Sigmoid colon (tissue), 7 donors: ENCODE data around the gene HLTF. TPM values are rescaled to one million over a fixed set of nuclear protein-coding genes. Genes with fewer than 3 reads are reported as not detected.

Experiments
- DNase-seq: peaks from one replicate; pipeline ENCODE4 v3.0.0-alpha.2; 2019
- H3K27ac ChIP-seq, 4 donors: fragments of 200-600 bp; sonication (generic); one replicate each; pipeline ENCODE4 v1.5.1; 2016 to 2019; ENCODE audit warnings: mild to moderate bottlenecking in 1 of 4
- H3K27me3 ChIP-seq, 3 donors: fragments of 200-600 bp; sonication (generic); one replicate each; pipeline ENCODE4 v1.5.1; 2019; ENCODE audit warnings: mild to moderate bottlenecking in 1 of 3
- H3K36me3 ChIP-seq, 4 donors: fragments of 200-600 bp; sonication (generic); one replicate each; pipeline ENCODE4 v1.5.1; 2016 to 2019
- H3K4me1 ChIP-seq, 4 donors: fragments of 200-600 bp; sonication (generic); one replicate each; pipeline ENCODE4 v1.5.1; 2017 to 2019
- H3K4me3 ChIP-seq, 4 donors: fragments of 200-600 bp; sonication (generic); one replicate each; pipeline ENCODE4 v1.5.1; 2017 to 2019; ENCODE audit warnings: mild to moderate bottlenecking in 2 of 4, moderate library complexity in 1 of 4
- H3K9me3 ChIP-seq, 4 donors: fragments of 200-600 bp in 3 of 4; sonication (generic) in 3 of 4; one replicate each; pipeline versions ENCODE4 v1.5.1 to v1.6.1; 2013 to 2019
- EP300 ChIP-seq, 4 donors: sonication (generic); formaldehyde crosslinking; IDR thresholded peaks; one replicate each; pipeline ENCODE4 v1.6.1; 2017; ENCODE audit warnings: antibody characterized with exemption in 4 of 4
- POLR2A ChIP-seq, 2 donors: fragments of 450-650 bp; IDR thresholded peaks; one replicate each; pipeline ENCODE4 v1.6.1; 2016; ENCODE audit warnings: antibody characterized with exemption in 2 of 2, mild to moderate bottlenecking in 2 of 2, moderate library complexity in 2 of 2
- POLR2AphosphoS5 ChIP-seq, 4 donors: sonication (generic); formaldehyde crosslinking; IDR thresholded peaks; one replicate each; pipeline ENCODE4 v1.6.1; 2017; ENCODE audit warnings: antibody characterized with exemption in 4 of 4
- WGBS, 2 donors: extraction: QIAGEN DNeasy Blood & Tissue Kit; methylation state at CpG; one replicate each; pipeline ENCODE4 v1.1.7; 2013; 5-methylcytosine and 5-hydroxymethylcytosine counted together
- intact Hi-C: fragments of 100-400 bp; cut with DNase I; formaldehyde crosslinking; loops from one replicate; pipeline ENCODE4 v1.15.1; 2023
- polyA plus RNA-seq, 3 donors: library from polyadenylated mRNA; stranded (reverse); fragments of 200-250 nt; gene quantifications; one replicate each; pipeline ENCODE4 v1.2.3, GENCODE V29; 2013
- total RNA-seq, 4 donors: library from RNA; depleted of rRNA; stranded (reverse); fragments of >200 nt; gene quantifications; one replicate each; pipeline ENCODE4 v1.1.0, GENCODE V29; 2016
- TF ChIP-seq, protein P1 (sequence below), 4 experiments: fragments of 450-650 bp in 3 of 4; fragments of 200-600 bp in 1 of 4; IDR thresholded peaks; one replicate each; pipeline ENCODE4 v1.5.1; 2016 to 2019; ENCODE audit warnings: antibody characterized with exemption in 4 of 4, mild to moderate bottlenecking in 3 of 4, moderate library complexity in 2 of 4
- donor health status: healthy with polysubstance abuse.
- donor health status: Bipolar disorder and iron deficiency.
- donor health status: healthy.

HLTF gene
- total and polyA plus RNA-seq, 7 donors = 1.8 to 43.9 (median 24.4) TPM

DNA sequence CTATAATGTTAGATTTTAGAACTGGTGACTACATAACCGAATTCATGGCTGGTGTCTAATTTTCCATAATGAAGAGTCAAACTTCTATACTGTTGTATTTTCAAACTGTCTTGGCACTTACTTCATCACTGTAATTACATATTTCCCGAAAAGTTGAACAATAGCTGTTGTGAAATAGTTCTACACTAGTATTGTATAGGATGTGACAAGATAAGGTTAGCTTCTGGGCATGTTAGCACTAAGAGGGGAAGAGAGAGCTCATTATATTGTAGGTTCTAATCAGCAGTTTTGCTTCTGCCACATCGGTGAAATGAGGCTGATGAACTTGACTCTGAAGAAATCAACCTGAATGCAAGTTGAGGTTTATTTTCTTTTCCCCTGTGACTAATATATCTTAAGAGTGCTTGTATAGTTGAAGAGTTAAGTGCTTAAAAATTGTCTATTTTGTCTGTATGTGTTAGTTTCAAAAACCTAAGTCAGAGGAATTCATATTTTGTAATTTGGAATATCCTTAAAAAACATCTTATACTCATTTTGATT is 86.1 kb downstream of the HLTF start:
- H3K36me3 ChIP-seq = peaks cover 10 to 75% (median 24%) of the 10 kb centered on the region in 4 donors
- H3K27me3 ChIP-seq = no peaks in the 10 kb centered on the region
- peak overlapping the region in 1 of 4 donors; percentile 46 for H3K27ac ChIP-seq
- intact Hi-C loops = no loop called here
- TF ChIP-seq, protein P1, sequence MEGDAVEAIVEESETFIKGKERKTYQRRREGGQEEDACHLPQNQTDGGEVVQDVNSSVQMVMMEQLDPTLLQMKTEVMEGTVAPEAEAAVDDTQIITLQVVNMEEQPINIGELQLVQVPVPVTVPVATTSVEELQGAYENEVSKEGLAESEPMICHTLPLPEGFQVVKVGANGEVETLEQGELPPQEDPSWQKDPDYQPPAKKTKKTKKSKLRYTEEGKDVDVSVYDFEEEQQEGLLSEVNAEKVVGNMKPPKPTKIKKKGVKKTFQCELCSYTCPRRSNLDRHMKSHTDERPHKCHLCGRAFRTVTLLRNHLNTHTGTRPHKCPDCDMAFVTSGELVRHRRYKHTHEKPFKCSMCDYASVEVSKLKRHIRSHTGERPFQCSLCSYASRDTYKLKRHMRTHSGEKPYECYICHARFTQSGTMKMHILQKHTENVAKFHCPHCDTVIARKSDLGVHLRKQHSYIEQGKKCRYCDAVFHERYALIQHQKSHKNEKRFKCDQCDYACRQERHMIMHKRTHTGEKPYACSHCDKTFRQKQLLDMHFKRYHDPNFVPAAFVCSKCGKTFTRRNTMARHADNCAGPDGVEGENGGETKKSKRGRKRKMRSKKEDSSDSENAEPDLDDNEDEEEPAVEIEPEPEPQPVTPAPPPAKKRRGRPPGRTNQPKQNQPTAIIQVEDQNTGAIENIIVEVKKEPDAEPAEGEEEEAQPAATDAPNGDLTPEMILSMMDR (IDR thresholded peaks at IDR 0.05) = no peak
- no peak for TF ChIP-seq POLR2AphosphoS5 (IDR thresholded peaks at IDR 0.05)
- no peak for TF ChIP-seq POLR2A (IDR thresholded peaks at IDR 0.05)
- peaks cover 0 to 67% (median 36%) of the 10 kb centered on the region in 4 donors for H3K4me1 ChIP-seq
- 89 to 94% methylated on average over 3 of the region's 3 CpGs for WGBS, 2 donors
- H3K4me3 ChIP-seq = no peak overlapping the region
- no peaks in the 10 kb centered on the region for H3K9me3 ChIP-seq
- DNase-seq = no peak

DNA sequence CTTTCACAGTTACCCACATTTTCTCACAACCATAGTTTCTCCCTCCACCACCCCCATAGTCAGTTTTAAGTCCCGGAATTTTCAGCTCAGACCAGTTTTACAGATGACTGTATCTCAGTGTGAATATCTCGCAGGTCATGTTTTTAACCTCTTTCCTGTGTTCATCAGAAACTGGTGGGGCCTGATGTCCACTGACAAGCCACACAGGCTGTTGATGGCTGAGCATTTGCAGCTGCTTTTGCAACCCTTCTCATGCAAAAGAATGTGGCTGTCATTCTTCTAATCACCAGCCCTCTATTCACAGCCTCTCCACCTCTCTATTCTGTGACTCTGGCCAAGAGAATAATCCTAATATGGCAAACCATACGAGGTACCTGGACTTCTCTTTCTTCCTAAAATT is 86.5 kb downstream of the HLTF start:
- peaks cover 0 to 69% (median 37%) of the 10 kb centered on the region in 4 donors for H3K4me1 ChIP-seq

GRCh38 chr3:148998715-148999423 is 87.5 kb downstream of the HLTF start:
- Histone ChIP-seq H3K4me1 (peaks cover 0 to 66% (median 41%) of the 10 kb centered on the region in 4 donors), H3K27ac (peak overlapping the region in 2 of 4 donors; percentile 43 to 46), H3K9me3 (no peaks in the 10 kb centered on the region), H3K36me3 (peaks cover 10 to 82% (median 30%) of the 10 kb centered on the region in 4 donors), H3K4me3 (no peak overlapping the region), H3K27me3 (no peaks in the 10 kb centered on the region)
- TF ChIP-seq EP300 (IDR thresholded peaks at IDR 0.05) (no peak), POLR2AphosphoS5 (IDR thresholded peaks at IDR 0.05) (no peak), POLR2A (IDR thresholded peaks at IDR 0.05) (no peak)
- TF ChIP-seq, protein P1 (IDR thresholded peaks at IDR 0.05) = no peak
- intact Hi-C loops = loop anchor here (10.0 kb wide), 1 partner anchor 86 kb away; the partner anchor contains the start of gene HLTF
- WGBS, 2 donors = 61 to 75% methylated on average over 7 of the region's 7 CpGs
- no peak for DNase-seq

More for the DNA sequence above, 86.5 kb downstream of the HLTF start:
- intact Hi-C loops = loop anchor here (10.0 kb wide), 1 partner anchor 85 kb away; the partner anchor contains the start of gene HLTF
- TF ChIP-seq POLR2AphosphoS5 (IDR thresholded peaks at IDR 0.05) (no peak), POLR2A (IDR thresholded peaks at IDR 0.05) (no peak), EP300 (IDR thresholded peaks at IDR 0.05) (no peak)
- TF ChIP-seq, protein P1 (IDR thresholded peaks at IDR 0.05) = no peak
- Histone ChIP-seq H3K36me3 (peaks cover 10 to 79% (median 27%) of the 10 kb centered on the region in 4 donors), H3K4me3 (no peak overlapping the region), H3K27me3 (no peaks in the 10 kb centered on the region), H3K27ac (peak overlapping the region in 1 of 4 donors; percentile 46), H3K9me3 (no peaks in the 10 kb centered on the region)
- 87% methylated on average over 3 of the region's 3 CpGs for WGBS, 2 donors
- DNase-seq = no peak

- no peak overlapping the region for H3K4me3 ChIP-seq
- 97 to 98% methylated on average over 5 of the region's 5 CpGs for WGBS, 2 donors
- peak overlapping the region in 2 of 4 donors; percentile 43 to 46 for H3K27ac ChIP-seq
- no peaks in the 10 kb centered on the region for H3K27me3 ChIP-seq
- intact Hi-C loops = loop anchor here (10.0 kb wide), 1 partner anchor 87 kb away; the partner anchor contains the start of gene HLTF
- H3K9me3 ChIP-seq = no peaks in the 10 kb centered on the region
- peaks cover 5 to 78% (median 30%) of the 10 kb centered on the region in 4 donors for H3K36me3 ChIP-seq
- peaks cover 0 to 68% (median 44%) of the 10 kb centered on the region in 4 donors for H3K4me1 ChIP-seq
- TF ChIP-seq POLR2AphosphoS5 (IDR thresholded peaks at IDR 0.05) (no peak), EP300 (IDR thresholded peaks at IDR 0.05) (no peak), POLR2A (IDR thresholded peaks at IDR 0.05) (no peak)
- TF ChIP-seq, protein P1 (IDR thresholded peaks at IDR 0.05) = no peak
- DNase-seq = no peak
These were observed 88.0 kb downstream of the HLTF start for GRCh38 chr3:148998297-148998696.
